ENCODE measurements around the gene ESRRA.
A peak's percentile ranks its signal among the peaks of the same experiment; 100 is the strongest.
"Not testable (repeated sequence)": the region's sequence is repeated elsewhere in the genome, so short reads cannot be mapped to it uniquely, and the experiment has no call there.

The ESRRA gene

DNA sequence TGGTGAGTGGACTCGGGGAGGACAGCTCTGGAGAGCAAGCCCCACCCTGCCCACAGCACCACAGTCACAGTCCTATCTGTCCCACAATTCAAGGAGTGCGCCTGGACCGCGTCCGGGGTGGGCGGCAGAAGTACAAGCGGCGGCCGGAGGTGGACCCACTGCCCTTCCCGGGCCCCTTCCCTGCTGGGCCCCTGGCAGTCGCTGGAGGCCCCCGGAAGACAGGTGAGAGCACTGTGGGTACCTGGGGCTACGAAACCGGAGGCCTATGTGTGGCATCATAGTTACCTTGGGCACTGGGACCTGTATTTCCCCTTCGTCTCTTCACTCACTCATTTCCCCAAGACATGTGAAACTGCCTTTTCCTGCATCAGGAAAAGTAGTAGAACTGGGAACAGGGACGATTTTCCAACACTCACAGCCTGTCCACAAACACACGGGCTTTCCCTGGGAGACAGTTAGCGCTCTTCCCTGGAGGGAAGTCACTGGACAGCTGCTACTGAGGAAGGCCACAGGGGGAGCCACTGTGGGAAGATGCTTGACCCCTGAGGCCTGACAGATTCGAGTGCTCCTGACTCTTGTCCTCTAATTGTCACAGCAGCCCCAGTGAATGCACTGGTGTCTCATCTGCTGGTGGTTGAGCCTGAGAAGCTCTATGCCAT is 9.0 kb downstream of the ESRRA start:
- no peak for DNase-seq

DNA sequence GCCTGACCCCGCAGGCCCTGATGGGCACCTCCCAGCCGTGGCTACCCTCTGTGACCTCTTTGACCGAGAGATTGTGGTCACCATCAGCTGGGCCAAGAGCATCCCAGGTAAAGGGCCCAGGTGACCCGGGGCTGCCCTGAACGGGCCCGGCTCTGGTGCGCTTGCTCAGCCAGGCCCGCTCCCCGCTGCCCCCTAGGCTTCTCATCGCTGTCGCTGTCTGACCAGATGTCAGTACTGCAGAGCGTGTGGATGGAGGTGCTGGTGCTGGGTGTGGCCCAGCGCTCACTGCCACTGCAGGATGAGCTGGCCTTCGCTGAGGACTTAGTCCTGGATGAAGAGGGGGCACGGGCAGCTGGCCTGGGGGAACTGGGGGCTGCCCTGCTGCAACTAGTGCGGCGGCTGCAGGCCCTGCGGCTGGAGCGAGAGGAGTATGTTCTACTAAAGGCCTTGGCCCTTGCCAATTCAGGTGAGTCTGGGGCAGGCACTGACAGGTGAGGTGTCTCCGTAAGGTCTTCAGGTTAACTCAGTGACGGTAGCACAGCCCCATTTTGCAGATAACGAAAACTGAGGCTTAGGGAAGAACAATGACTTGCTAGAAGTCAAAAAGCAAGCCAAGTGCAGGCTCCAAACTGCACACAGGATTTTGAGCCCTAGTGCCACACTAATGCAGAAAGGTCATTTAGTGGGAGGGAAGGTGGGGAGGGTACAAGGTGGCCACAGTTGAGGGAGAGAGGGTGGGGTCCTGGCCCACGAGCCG is 9.7 kb downstream of the ESRRA start:
- no peak for DNase-seq

DNA sequence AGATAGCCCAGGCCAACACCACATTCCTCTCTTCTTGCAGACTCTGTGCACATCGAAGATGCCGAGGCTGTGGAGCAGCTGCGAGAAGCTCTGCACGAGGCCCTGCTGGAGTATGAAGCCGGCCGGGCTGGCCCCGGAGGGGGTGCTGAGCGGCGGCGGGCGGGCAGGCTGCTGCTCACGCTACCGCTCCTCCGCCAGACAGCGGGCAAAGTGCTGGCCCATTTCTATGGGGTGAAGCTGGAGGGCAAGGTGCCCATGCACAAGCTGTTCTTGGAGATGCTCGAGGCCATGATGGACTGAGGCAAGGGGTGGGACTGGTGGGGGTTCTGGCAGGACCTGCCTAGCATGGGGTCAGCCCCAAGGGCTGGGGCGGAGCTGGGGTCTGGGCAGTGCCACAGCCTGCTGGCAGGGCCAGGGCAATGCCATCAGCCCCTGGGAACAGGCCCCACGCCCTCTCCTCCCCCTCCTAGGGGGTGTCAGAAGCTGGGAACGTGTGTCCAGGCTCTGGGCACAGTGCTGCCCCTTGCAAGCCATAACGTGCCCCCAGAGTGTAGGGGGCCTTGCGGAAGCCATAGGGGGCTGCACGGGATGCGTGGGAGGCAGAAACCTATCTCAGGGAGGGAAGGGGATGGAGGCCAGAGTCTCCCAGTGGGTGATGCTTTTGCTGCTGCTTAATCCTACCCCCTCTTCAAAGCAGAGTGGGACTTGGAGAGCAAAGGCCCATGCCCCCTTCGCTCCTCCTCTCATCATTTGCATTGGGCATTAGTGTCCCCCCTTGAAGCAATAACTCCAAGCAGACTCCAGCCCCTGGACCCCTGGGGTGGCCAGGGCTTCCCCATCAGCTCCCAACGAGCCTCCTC is 10.6 kb downstream of the ESRRA start:
- not testable (repeated sequence) for DNase-seq

DNA sequence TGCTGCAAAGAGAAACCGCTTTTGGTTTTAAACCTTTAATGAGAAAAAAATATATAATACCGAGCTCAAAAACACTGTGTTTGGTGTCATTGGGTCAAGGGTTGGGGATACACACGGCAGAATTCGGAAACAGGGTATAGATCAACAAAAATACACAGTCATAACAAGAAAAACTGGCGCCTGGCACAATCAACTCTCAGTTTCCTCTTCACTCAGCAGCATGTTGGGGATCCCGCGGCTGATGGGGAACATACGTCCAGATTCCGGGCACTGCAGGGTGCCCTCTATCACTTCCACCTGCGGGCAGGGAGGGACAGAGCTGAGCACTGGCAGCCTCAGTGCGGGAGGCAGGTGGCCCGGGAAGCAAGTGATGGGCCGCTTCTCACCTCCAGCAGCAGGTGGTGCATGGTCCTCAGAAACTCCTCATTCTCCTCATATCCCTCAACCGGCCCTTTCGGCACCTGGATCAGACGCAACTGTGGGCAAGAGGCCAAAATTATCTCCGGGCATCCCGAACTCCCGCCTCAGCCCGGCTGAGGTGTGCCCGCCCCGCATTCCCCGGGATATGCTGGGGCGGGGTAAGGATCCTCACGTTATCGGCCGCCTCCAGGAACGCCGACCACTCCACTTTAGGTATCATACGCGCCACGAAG is 11.5 kb downstream of the ESRRA start:
- peak; percentile 43 for DNase-seq

DNA sequence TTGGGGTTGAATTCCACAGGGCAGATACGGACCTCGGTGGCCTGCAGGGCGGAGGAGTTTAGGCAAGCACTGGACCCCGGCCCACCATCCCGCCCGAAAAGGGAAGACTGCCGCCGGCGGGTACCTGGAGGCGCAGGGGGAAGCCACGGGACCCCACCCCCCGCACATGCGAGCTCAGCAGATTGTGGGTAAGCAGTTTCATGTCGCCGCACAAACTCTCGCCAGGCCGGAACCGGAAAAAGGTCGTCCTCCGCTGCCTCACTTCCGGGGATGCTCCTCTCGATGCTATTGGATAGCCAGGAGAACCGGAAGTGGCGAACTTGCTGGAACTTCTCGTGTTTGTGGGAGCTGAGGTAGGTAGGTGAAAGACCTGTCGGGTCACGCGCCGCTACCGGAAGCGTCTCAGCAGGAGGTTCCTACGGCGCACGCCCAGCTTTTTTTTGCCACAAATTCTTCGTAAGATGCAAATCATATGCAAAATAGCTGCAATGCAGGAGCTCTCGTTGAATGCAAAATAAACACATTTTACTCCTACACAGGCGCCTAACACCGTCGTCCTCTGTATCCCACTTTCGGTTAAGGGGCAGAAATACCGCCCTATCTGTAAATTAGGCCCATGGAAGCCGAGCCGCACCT is 12.1 kb downstream of the ESRRA start, which contains the start of gene TRMT112:
Gene TRMT112 (minus strand): TSS at position 235 of the 636 bp plus-strand sequence. CDS start 33 bp downstream, at position 202.
- DNase-seq, result peak; percentile 96

DNA sequence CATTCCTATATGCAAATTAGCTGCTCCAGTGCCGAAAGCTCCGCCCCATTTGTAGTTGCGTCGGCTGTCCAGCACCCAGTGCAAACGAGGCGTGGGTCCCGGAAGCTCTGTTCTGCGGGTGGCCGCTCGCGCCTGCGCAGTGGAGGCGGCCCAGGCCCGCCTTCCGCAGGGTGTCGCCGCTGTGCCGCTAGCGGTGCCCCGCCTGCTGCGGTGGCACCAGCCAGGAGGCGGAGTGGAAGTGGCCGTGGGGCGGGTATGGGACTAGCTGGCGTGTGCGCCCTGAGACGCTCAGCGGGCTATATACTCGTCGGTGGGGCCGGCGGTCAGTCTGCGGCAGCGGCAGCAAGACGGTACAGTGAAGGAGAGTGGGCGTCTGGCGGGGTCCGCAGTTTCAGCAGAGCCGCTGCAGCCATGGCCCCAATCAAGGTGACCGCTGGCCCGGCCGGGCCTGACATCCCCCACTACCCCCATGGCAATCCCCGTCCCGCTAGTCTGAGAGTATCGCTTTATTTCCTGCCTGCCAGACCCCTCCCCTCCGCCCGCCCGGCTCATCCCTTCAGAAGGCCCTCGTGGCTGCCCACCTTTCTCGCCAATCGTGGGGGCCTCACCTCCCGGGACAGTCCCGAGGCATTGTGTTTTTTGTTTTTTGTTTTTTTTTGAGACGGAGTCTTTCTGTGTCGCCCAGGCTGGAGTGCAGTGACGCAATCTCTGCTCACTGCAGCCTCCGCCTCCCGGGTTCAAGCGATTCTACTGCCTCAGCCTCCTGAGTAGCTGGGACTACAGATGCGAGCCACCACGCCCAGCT is 12.8 kb downstream of the ESRRA start, which contains the start of gene PRDX5:
Gene PRDX5 (plus strand): TSS at position 161 of the 805 bp plus-strand sequence. CDS start 95 bp downstream, at position 256.
- peak; percentile 91 for DNase-seq

DNA sequence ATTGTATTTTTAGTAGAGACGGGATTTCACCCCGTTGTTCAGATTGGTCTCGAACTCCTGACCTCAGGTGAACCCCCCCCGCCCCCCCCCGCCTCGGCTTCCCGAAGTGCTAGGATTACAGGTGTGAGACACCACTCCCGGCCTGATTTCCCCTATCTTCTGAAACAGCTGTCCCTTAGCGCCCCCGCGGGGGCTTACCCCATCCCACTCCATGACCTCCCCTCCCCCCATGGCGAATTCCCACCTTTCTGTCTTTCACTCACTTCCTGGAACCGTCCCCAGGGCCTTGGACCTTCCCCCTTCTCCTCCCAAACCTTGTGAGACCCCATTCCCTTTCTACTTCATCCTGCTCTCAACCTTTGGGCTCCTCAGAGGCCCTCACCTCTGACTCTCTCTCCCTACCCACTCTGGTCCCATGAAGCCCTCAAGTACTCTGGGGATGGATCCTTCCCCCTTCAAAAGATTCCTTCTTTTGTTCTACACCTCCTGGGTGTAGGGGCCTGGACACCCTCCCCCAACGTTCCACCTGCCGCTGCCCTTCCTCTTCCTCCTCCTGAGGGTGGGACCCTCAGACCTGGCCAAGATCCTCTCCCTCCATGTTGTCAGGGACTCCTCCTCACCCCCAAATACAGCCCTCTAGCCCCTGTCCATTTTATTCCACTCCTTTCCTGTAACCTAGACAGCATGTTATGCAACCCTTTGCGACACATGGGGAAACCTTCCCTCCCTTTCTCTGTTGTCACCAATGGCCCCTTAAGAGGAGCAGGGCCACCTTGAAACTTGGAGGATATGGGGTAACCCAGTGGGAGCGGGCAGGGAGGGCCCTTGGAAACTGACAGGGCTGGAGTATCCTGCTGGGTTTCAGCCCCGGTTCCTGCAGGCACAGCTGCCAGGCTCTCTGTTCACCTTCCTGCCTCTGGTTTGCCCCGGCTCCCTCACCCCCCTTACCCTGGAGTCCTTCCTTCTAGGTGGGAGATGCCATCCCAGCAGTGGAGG is 13.7 kb downstream of the ESRRA start:
- no peak for DNase-seq

DNA sequence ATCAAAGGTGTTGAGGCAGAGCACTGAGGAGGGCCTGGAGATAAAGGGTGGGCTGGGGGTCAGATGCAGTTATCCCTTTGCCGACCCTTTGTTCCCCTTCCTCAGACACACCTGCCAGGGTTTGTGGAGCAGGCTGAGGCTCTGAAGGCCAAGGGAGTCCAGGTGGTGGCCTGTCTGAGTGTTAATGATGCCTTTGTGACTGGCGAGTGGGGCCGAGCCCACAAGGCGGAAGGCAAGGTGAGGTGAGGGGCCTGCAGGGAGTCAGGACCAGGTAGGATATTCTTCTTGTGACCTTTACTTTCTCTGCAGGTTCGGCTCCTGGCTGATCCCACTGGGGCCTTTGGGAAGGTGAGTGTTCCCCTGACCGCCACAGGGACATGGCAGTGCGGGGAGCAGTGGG is 15.2 kb downstream of the ESRRA start:
- no peak for DNase-seq

DNA sequence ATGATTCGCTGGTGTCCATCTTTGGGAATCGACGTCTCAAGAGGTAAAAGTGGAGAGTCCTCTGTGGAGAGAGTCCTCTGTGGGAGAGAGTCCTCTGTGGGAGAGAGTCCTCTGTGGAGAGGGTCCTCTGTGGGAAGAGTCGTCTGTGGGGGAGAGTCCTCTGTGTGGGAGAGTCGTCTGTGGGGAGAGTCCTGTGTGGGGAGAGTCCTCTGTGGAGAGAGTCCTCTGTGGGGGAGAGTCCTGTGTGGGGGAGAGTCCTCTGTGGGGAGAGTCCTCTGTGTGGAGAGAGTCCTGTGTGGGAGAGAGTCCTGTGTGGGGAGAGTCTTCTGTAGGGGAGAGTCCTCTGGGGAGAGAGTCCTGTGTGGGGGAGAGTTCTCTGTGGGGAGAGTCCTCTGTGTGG is 15.7 kb downstream of the ESRRA start:
- DNase-seq, result no peak

DNA sequence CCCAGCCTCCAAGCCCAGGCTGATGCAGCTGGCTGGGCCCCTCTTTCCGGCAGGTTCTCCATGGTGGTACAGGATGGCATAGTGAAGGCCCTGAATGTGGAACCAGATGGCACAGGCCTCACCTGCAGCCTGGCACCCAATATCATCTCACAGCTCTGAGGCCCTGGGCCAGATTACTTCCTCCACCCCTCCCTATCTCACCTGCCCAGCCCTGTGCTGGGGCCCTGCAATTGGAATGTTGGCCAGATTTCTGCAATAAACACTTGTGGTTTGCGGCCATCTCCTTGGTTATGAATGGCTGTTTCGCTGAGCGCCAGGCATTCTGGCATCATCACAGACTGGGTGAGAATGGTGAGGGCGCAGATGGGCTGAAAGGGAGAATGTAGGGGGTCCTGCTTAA is 16.2 kb downstream of the ESRRA start:
- DNase-seq, result peak; percentile 58

DNA sequence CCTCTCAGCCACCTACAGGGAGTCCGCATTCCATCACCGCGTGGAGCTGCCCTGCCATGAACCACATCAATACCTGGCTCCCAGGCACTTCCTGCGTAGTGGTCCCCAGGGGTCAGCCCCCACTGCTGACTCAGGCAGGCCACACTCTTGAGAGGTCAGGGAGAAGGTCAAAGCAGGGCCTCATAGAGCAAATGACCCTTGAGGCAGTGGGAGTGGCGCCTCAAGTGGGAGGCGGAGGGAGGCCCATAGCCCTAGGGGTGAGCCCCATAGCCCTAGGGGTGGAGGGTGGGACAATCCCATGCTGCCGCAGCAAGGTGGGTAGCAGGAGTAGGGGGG is 17.6 kb downstream of the ESRRA start:
- DNase-seq, result no peak

DNA sequence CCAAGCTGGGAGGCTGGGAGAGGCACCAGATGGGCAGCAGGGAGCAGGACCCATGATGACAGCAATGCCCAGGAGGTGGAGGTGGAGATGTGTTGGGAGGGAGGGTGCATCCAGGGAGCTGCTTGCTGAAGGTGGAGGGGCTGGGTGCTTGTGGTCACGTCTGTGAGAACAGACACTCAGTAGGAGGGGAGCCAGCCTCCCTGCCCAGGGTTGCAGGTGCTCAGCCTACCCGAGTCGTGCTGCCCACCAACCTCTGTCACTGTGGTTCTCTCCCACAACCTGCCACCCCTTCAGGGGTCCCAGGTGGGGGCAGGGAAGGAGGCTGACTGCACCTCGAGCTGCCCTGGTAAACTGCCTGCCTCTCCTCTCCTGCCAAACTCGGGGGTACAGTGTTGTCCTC is 18.0 kb downstream of the ESRRA start:
- no peak for DNase-seq

DNA sequence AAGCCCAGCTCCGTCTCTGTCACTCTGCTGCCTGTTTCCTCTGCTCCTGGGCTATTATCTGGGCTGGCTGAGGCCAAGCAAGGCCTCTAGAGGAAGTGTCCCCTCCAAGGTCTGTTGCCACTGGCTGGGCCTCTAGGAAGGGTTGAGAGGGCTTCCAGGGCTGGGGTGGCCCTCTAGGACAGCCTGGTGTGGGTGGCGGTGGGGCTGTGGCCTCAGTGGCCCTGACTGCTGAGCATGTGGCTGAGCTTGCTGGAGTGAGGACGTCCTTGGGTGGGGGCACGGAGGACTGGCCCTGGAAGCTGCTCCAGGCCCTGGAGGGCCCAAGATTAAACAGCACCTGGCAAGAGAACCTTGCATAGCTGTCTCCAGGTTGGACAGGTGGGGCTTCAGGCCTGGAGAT is 18.7 kb downstream of the ESRRA start:
- DNase-seq, result not testable (repeated sequence)

DNA sequence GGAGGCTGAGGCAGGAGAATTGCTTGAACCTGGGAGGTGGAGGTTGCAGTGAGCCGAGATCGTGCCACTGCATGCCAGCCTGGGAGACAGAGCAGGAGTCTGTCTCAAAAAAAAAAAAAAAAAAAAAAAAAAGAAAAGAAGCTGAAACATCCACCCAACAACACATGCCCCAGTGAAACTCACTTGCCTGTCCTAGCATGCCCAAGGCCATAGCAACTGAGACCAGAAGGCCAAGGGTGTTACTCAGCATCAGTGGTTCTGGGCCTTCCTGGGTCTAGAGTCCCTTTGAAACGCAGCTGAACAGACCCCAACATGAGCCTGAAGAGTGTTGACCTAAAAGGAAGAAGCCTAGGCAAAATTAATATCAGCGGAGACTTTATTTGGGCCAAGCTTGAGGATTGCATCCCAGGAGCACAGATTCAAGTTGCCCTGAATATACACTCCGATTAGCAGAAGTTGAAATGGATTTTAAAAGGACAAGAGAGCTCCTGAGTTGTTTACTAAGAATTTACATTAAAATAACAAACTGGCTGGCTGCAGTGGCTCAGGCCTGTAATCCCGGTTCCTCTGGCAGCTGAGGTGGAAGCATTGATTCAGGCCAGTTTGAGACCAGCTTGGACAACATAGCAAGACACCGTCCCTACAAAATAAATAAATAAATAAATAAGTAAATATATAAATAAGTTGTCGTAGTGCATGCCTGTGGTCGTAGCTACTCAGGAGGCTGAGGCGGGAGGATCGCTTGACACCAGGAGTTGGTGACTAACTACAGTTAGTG is 19.6 kb downstream of the ESRRA start:
- DNase-seq, result no peak

DNA sequence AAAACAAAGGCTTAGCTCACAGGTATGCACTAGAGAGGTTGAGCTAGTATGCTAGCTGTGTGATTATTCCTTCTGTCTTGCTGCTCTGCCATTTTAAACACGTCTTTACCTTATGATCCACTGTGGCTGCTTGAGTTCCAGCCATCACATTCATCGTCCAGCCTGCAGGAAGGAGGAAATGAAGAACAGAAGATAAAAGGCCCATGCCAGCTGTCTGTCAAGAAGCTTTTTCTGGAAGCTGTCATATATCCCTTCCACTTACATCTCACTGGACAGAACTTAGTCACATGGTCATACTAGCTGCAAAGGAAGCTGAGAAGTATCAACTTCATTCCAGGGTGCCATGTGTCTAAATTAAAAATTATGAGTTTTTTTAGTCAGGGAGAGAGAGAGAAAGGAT is 22.1 kb downstream of the ESRRA start:
- DNase-seq, result no peak

DNA sequence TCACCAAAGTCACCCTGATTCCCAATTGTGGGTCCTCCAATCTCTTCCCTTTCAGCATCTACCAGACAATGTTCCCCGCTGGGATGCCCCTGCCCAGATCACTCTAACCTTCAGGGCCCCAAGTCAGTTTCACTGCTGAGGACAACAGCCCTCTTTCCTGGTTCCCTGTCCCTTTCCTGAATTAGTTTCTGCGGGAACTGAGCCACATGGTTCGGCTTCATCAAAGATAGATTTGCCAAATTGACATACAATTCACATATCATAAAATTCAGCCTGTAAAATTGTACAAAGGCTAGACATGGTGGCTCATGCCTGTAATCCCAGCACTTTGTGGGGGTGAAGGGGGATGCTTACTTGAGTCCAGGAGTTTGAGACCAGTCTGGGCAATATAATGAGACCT is 22.7 kb downstream of the ESRRA start:
- DNase-seq, result no peak

DNA sequence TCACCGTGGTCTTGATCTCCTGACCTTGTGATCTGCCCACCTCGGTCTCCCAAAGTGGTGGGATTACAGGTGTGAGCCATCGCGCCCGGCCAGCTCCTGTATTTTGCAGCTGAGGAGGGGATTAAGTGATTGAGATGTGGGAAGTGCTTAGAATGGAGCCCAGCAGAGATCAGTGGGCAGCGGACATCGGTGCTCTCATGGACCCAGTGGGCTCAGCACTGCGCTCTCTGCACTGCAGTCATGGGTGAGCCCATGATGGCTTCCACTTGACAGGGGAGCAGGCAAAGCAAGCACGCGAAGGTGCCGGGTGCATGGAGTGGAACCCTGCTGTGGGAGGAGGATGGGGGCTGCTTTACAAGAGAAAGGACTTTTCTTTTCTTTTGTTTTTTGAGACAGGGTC is 25.6 kb downstream of the ESRRA start:
- DNase-seq, result no peak

DNA sequence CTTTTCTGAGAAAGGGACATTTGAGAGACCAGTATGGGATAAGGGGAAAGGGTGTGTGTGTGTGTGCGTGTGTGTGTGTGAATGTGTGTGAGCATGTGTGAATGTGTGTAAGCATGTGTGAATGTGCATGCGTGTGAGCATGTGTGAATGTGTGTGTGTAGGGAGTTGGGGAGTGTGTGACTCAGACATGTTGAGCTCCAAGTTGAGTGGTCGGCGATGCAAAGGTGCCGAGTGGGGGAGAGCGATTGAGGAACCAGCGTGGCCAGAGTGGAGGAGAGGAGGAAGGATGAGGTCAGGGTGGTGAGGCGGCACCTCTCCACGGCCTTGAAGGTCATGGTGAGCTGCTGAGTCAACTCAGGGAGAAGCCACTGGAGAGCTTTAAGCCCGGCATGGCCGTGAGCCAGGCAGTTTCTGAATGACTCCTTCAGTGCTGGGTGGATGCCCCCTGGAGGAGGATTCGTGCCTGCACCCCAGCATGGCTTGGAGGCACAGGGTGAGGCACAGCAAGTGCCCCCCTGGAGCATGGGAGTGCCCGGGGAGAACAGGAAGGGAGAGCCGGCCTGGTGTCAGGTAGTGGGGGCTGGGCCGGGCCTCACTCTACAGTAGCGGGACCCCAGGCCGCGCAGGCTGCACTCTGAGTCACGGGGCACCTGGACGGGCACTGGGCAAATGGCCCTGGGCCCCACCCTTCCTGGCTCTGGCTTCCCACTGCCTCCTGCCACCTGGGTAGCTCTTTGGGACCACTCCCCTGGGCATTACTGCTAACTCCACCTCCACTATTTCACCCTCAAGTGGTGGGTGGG is 26.4 kb downstream of the ESRRA start:
- DNase-seq, result peak; percentile 53

DNA sequence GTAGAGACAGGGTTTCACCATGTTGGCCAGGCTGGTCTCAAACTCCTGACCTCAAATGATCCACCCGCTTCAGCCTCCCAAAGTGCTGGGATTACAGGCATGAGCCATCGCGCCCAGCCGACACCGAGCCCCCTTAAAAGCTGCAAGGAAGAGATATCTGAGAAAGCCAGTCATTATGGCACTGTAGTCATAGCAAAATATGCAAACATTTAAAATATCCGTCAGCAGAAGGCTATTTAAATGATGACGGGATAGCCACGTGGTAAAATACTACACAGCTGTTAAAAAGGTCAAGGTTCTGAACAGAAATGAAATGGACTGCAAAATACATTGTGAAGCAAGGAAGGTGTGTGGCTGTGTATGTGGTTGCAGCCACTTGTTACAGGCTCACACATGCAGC is 28.2 kb downstream of the ESRRA start:
- DNase-seq, result no peak

Data from NCI-H2029 treated with DMSO at 0.1 percent for 48 hours (cell line).